ENCODE measurements around the gene MCOLN1. TPM values are rescaled to one million over a fixed set of nuclear protein-coding genes. Genes with fewer than 3 reads are reported as not detected.
"Not testable (repeated sequence)": the region's sequence is repeated elsewhere in the genome, so short reads cannot be mapped to it uniquely, and the experiment has no call there.

Gene MCOLN1
- total RNA-seq, 1 donor from 2014 or later, result 6.9 TPM

DNA sequence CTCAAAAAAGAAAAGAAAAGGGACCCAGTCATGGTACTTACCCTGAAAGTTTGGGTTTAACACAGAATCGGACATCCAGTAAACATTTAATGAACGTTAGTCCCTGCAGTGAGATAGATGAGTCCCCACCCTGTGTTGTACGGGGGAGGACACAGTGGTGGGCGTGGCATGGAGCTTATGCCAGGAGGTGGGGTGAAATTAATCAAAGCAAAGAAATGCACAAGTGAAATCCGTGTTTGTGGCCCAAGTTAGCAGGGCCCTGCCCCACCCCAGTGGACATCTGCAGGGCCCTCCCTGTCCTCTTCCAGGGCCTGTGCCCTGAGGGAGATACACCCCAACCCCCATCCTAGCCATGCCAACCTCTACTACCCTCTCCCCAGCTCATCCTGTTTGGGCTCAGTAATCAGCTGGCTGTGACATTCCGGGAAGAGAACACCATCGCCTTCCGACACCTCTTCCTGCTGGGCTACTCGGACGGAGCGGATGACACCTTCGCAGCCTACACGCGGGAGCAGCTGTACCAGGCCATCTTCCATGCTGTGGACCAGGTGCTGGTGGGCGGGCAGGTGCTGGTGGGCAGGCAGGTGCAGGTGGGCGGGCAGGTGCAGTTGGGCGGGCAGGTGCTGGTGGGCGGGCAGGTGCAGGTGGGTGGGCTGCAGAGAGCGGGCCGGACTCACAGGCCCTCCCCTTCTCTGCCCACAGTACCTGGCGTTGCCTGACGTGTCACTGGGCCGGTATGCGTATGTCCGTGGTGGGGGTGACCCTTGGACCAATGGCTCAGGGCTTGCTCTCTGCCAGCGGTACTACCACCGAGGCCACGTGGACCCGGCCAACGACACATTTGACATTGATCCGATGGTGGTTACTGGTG, 3.9 kb downstream of the MCOLN1 start:
- DNase-seq, result no peak

- DNase-seq, result no peak
These were observed 5.2 kb downstream of the MCOLN1 start for GRCh38 chr19:7527516-7528191.

DNA sequence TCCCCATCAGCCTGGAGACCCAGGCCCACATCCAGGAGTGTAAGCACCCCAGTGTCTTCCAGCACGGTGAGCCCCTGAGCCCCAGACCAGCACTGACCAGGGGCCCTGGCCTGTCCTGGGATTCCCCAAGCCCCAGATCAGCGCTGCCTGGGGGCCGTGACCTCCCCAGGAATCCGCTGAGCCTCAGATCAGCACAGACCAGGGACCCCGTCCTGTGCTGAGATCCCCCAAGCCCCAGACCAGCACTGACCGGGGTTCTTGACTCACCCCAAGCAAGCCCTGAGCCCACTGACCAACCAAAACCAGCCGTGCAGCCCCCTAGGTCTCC, 5.7 kb downstream of the MCOLN1 start:
- DNase-seq, result no peak

- no peak for DNase-seq
These were observed 6.3 kb downstream of the MCOLN1 start for GRCh38 chr19:7528522-7529245.

DNA sequence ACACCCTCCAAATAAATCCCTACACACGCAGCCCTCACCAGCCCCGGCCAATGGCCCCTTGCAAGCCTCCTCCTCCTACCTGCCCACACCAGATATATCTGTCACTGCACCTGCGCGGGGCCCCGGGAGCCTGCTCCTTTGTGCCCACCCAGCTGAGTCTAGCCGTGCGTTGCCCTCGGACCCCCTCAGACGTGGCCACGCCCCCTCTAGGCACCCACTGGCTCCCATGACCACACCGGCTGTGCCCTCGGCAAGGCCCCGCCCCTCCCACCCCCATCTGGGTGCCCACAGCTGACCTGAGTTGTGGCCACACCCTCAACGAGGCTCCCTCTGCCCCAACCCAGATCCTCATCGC, 6.8 kb downstream of the MCOLN1 start:
- DNase-seq, result no peak

DNA sequence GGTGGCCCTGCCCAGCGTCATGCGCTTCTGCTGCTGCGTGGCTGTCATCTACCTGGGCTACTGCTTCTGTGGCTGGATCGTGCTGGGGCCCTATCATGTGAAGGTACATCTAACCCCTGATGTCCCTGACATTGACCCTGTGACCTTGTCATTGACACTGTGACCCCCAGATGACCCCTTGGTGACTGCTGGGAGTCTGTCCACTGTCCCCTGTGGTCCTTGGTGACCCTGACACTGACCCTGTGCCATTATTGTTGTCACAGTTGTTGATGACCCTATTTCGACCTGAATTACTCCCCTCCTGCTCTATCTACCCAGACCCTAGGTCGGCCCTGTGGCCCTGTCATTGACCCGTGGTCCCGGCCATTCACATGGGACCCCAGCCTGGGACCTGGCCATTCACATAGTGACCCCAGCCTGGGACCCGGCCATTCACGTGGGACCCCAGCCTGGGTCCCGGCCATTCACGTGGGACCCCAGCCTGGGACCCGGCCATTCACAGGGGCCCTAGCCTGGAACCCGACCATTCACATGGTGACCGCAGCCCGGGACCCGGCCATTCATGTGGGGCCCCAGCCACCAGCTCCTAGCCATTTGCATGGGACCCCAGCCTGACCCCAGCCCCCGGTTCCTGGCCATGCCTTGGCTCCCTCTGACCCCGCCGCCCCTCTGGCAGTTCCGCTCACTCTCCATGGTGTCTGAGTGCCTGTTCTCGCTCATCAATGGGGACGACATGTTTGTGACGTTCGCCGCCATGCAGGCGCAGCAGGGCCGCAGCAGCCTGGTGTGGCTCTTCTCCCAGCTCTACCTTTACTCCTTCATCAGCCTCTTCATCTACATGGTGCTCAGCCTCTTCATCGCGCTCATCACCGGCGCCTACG, 7.4 kb downstream of the MCOLN1 start:
- DNase-seq, result no peak

GRCh38 chr19:7533281-7533885, 11.0 kb downstream of the MCOLN1 start:
- DNase-seq, result no peak

DNA sequence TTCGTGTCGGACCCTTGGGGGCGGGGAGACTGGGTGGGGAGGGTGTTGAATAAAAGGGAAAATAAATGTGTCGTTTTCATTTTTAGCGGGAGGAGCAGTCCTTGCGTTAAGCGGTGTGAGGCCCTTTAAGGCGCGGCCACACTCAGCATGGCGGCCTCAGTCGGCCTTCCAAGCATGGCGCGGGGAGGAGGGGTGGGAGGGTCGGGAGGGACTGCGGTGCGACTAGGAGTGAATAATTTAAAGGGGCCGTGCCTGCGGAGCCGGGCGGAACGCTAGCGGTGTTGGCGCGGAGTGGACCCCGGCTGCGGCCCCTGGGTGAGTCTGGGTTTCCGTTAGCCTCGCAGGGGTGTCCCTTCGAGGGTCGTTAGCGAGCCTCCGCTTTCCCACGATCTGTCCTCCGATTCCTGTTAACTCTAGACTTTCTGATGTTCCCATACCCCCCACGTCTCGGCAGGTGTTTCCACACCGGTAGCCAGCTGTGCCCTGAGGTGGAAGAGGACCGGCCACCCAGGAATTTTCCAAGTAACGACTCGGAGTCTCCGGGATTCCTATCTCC, 11.6 kb downstream of the MCOLN1 start:
- DNase-seq, result peak; percentile 87

DNA sequence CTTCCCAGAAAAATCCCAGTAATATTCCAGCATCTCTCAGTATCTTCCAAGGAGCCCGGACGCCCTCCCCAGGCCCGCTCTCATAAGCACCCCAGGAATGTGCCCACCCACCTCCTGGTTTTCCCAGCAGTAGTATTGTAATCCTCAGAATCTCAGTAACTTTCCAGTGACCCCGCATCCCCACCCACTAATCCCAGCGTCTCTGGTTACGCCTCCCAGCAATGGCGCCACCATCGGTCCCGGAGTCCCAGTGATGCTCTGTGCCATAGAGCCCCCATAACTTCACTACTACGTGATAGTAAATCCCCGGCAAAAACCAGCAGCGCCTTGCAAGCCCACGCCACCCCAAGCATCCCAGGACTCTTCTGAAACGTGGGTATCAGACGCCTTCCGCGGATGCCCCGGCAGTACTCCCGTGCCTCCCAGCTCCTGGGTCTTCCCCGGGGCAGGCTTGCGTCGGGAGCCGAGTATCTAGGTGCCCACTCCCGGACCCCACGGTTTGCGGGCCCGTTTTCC, 12.2 kb downstream of the MCOLN1 start:
- peak; percentile 87 for DNase-seq

DNA sequence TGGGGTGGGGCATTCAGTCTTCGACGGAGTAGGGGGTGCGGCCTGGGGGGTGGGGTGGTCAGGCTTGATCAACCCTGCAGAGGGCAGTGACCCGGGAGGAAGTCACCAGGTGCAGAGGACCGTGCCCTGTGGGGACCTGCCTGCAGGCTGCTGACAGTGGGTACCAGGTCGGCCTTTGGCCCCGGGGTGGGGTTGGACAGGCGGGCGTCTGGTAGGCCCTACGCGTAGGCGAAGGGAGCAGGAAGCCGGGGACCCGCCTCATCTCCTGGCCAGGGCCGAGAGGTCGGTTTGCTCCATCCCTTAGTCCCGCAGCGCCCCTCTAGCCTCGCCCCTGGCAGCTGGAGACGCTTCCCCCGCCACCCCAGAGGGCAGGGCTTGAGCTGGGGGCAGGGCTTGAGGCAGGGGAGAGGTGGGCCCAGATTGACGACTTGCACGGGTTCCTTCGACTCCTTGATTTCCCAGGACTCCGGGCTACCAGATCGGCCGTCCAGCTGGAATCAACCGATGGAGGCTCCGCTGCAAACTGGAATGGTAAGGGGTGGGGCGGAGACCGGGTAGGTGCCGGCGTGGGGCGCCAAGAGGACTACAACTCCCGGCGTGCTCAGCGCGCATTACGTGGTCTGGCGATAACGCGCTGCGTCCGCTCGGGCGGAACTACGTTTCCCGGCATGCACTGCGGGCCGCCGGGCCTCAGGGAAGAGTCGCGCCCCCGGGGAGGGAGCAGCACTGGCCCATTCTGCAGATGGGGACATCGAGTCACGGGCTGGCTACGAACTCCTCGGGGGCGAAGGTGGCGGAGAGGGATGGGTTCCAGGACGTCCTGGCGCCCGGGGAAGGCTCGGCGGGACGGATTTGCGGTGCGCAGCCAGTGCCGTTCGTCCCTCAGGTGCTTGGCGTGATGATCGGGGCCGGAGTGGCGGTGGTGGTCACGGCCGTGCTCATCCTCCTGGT, 12.9 kb downstream of the MCOLN1 start, which contains the start of gene PNPLA6:
PNPLA6 (plus strand) TSS at position 671 of the 951 bp plus-strand sequence; CDS start at position 743, 72 bp downstream.
- peak; percentile 89 for DNase-seq

GRCh38 chr19:7535998-7536695, 13.7 kb downstream of the MCOLN1 start:
- no peak for DNase-seq

- not testable (repeated sequence) for DNase-seq
These were observed 16.6 kb downstream of the MCOLN1 start for GRCh38 chr19:7538990-7539389.

- DNase-seq, result no peak
These were observed 17.5 kb downstream of the MCOLN1 start for GRCh38 chr19:7539827-7540425.

- DNase-seq, result no peak
These were observed 18.5 kb downstream of the MCOLN1 start for GRCh38 chr19:7540761-7541474.

- DNase-seq, result no peak
These were observed 19.0 kb downstream of the MCOLN1 start for GRCh38 chr19:7541475-7541824.

DNA sequence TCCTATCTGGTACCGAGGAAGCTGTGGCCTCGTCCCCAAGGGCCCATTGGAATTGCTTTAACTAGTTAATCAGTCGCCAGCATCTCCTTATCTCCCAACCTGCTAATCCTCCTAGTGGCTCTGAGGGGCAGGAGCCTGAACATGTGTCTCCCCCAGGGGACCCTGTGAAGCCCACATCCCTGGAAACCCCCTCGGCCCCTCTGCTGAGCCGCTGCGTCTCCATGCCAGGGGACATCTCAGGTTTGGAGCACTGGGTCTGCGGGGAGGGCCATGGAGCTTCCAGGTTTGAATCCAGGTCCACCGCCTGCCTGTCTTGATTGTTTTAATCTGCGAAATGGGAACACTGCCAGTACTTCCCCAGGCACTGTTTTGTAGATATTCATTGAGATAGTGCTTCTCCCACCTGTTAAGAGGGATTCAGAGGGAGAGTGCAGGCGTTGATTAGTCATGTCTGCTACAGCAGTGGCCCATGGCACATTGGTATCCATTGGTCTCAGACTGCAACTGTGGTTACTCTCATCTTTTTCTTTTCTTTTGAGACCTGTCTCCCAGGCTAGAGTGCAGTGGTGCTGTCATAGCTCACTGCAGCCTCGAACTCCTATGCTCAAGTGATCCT, 19.5 kb downstream of the MCOLN1 start:
- no peak for DNase-seq

- DNase-seq, result no peak
These were observed 20.3 kb downstream of the MCOLN1 start for GRCh38 chr19:7542556-7543348.

Measured in skin of body (tissue), 2 donors.